ENCODE data around the gene CCL2. TPM values are rescaled to one million over a fixed set of nuclear protein-coding genes. Genes with fewer than 3 reads are reported as not detected.

The CCL2 gene
- total RNA-seq, 2 experiments from 2014 or later: not detected

- TF ChIP-seq CTCF (conservative IDR thresholded peaks at IDR 0.05; ENCODE audit: low read length) (no peak), EZH2phosphoT487 (IDR thresholded peaks at IDR 0.05; ENCODE audit: borderline replicate concordance, low read depth, low read length) (no peak)
- no peak for DNase-seq (ENCODE audit: low spot score)
- ChIA-PET POLR2A (no interaction called here), CTCF (ENCODE audit: unreplicated experiment) (no interaction called here)
- Histone ChIP-seq H3K4me2 (ENCODE audit: low read length) (no peak overlapping the region), H2AFZ (ENCODE audit: low read length) (no peak overlapping the region), H3K27ac (ENCODE audit: low read depth, low read length, poor library complexity, severe bottlenecking) (no peak overlapping the region), H3K9me2 (ENCODE audit: insufficient read depth, low read length) (no peaks in the 10 kb centered on the region), H4K20me1 (ENCODE audit: insufficient read depth, low read length) (no peaks in the 10 kb centered on the region), H3K4me1 (ENCODE audit: insufficient read depth, low read length, poor library complexity, severe bottlenecking) (no peaks in the 10 kb centered on the region), H3K9me3 (ENCODE audit: low read length) (no peaks in the 10 kb centered on the region; the same call in 1 of the 2 replicates), H3K79me2 (ENCODE audit: insufficient read depth, low read depth, low read length) (no peaks in the 10 kb centered on the region), H3K4me3 (ENCODE audit: low read depth, low read length, poor library complexity, severe bottlenecking) (no peak overlapping the region), H3K36me3 (ENCODE audit: insufficient read depth, low read length) (no peaks in the 10 kb centered on the region)
- no TSS peak for BruUV-seq (replicated peaks)
- intact Hi-C loops (cut with micrococcal nuclease; ENCODE audit: unreplicated experiment): loop anchor here (10.0 kb wide), 1 partner anchor 127 kb away; the partner anchor contains the start of gene CCL13
Measured at GRCh38 chr17:34227707-34228106, 27.4 kb upstream of the CCL2 start.

- no peaks in the 10 kb centered on the region for H3K36me3 ChIP-seq (ENCODE audit: insufficient read depth, low read length)
- no peaks in the 10 kb centered on the region for H3K79me2 ChIP-seq (ENCODE audit: insufficient read depth, low read depth, low read length)
- CTCF ChIA-PET (ENCODE audit: unreplicated experiment): no interaction called here
- no TSS peak for BruUV-seq (replicated peaks)
- H3K27ac ChIP-seq (ENCODE audit: low read depth, low read length, poor library complexity, severe bottlenecking): no peak overlapping the region
- no peak for TF ChIP-seq CTCF (conservative IDR thresholded peaks at IDR 0.05; ENCODE audit: low read length)
- no peak for TF ChIP-seq EZH2phosphoT487 (IDR thresholded peaks at IDR 0.05; ENCODE audit: borderline replicate concordance, low read depth, low read length)
- no peak overlapping the region for H3K4me2 ChIP-seq (ENCODE audit: low read length)
- H3K9me3 ChIP-seq (ENCODE audit: low read length): no peaks in the 10 kb centered on the region; the same call in 1 of the 2 replicates
- H3K9me2 ChIP-seq (ENCODE audit: insufficient read depth, low read length): no peaks in the 10 kb centered on the region
- no peaks in the 10 kb centered on the region for H3K4me1 ChIP-seq (ENCODE audit: insufficient read depth, low read length, poor library complexity, severe bottlenecking)
- H3K4me3 ChIP-seq (ENCODE audit: low read depth, low read length, poor library complexity, severe bottlenecking): no peak overlapping the region
- POLR2A ChIA-PET: no interaction called here
- intact Hi-C loops (cut with micrococcal nuclease; ENCODE audit: unreplicated experiment): loop anchor here (10.0 kb wide), 1 partner anchor 126 kb away; the partner anchor contains the start of gene CCL13
- H2AFZ ChIP-seq (ENCODE audit: low read length): no peak overlapping the region
- no peak for DNase-seq (ENCODE audit: low spot score)
- H4K20me1 ChIP-seq (ENCODE audit: insufficient read depth, low read length): no peaks in the 10 kb centered on the region
Measured at GRCh38 chr17:34228781-34229180, 26.3 kb upstream of the CCL2 start.

GRCh38 chr17:34230342-34230741 is 24.7 kb upstream of the CCL2 start:
- no peaks in the 10 kb centered on the region for H4K20me1 ChIP-seq (ENCODE audit: insufficient read depth, low read length)
- no peak for DNase-seq (ENCODE audit: low spot score)
- BruUV-seq (replicated peaks): no TSS peak
- H3K9me2 ChIP-seq (ENCODE audit: insufficient read depth, low read length): no peaks in the 10 kb centered on the region
- no peak overlapping the region for H2AFZ ChIP-seq (ENCODE audit: low read length)
- H3K4me2 ChIP-seq (ENCODE audit: low read length): no peak overlapping the region
- no peaks in the 10 kb centered on the region; the same call in 1 of the 2 replicates for H3K9me3 ChIP-seq (ENCODE audit: low read length)
- H3K4me3 ChIP-seq (ENCODE audit: low read depth, low read length, poor library complexity, severe bottlenecking): no peak overlapping the region
- ChIA-PET POLR2A (interaction anchor here (0.6 kb wide), 1 partner anchor 19 kb away, joined by 3 read pairs; no protein-coding TSS in a partner anchor), CTCF (ENCODE audit: unreplicated experiment) (no interaction called here)
- intact Hi-C loops (cut with micrococcal nuclease; ENCODE audit: unreplicated experiment): no loop called here
- H3K27ac ChIP-seq (ENCODE audit: low read depth, low read length, poor library complexity, severe bottlenecking): no peak overlapping the region
- no peak for TF ChIP-seq CTCF (conservative IDR thresholded peaks at IDR 0.05; ENCODE audit: low read length)
- H3K79me2 ChIP-seq (ENCODE audit: insufficient read depth, low read depth, low read length): no peaks in the 10 kb centered on the region
- H3K4me1 ChIP-seq (ENCODE audit: insufficient read depth, low read length, poor library complexity, severe bottlenecking): no peaks in the 10 kb centered on the region
- no peaks in the 10 kb centered on the region for H3K36me3 ChIP-seq (ENCODE audit: insufficient read depth, low read length)

Data from OCI-LY7 (cell line).